Astrocyte (in vitro differentiated cells and primary cell): ENCODE data around the gene ARL2BP. TPM values are rescaled to one million over a fixed set of nuclear protein-coding genes. Genes with fewer than 3 reads are reported as not detected.
"Not testable (repeated sequence)": the region's sequence is repeated elsewhere in the genome, so short reads cannot be mapped to it uniquely, and the experiment has no call there.

Source experiments
- DNase-seq: peaks from one replicate; pipeline ENCODE4 v3.0.0-alpha.2; 2010; ENCODE audit warnings: low read depth
- FAIRE-seq: peaks from 2 replicates; lab custom pipeline; 2011; peaks lifted over from hg19 to GRCh38; lab: Jason Lieb, UNC
- H2AFZ ChIP-seq: 2 replicates; pipeline ENCODE4 v1.6.0; 2012; ENCODE audit warnings: low read depth, low read length, inconsistent platforms
- H3K27ac ChIP-seq: 2 replicates; pipeline ENCODE4 v1.5.1; 2011; ENCODE audit warnings: low read depth, low read length, inconsistent platforms
- H3K27me3 ChIP-seq: 2 replicates; pipeline ENCODE4 v1.6.0; 2011; ENCODE audit warnings: low read length, inconsistent platforms; ENCODE audit not compliant: insufficient read depth
- H3K36me3 ChIP-seq: 2 replicates; pipeline ENCODE4 v1.5.1; 2011; ENCODE audit warnings: low read length, inconsistent platforms; ENCODE audit not compliant: insufficient read depth
- H3K4me1 ChIP-seq: 2 replicates; pipeline ENCODE4 v1.5.1; 2011; ENCODE audit warnings: low read length, inconsistent platforms; ENCODE audit not compliant: insufficient read depth
- H3K4me2 ChIP-seq: 2 replicates; pipeline ENCODE4 v1.6.0; 2012; ENCODE audit warnings: low read length, inconsistent platforms
- H3K4me3 ChIP-seq: 2 replicates; pipeline ENCODE4 v1.5.1; 2011; ENCODE audit warnings: low read depth, mild to moderate bottlenecking, low read length, inconsistent platforms; ENCODE audit not compliant: insufficient read depth
- H3K79me2 ChIP-seq: 2 replicates; pipeline ENCODE4 v1.6.0; 2012; ENCODE audit warnings: mild to moderate bottlenecking, low read length, inconsistent platforms; ENCODE audit not compliant: insufficient read depth
- H3K9ac ChIP-seq: 2 replicates; pipeline ENCODE4 v1.6.0; 2012; ENCODE audit warnings: mild to moderate bottlenecking, low read length, inconsistent platforms
- H3K9me3 ChIP-seq: 2 replicates; pipeline ENCODE4 v1.5.1; 2012; ENCODE audit warnings: low read depth, mild to moderate bottlenecking, low read length, inconsistent platforms; ENCODE audit not compliant: insufficient read depth
- H4K20me1 ChIP-seq: 2 replicates; pipeline ENCODE4 v1.6.0; 2012; ENCODE audit warnings: low read length, inconsistent platforms; ENCODE audit not compliant: insufficient read depth
- H3K27ac Mint-ChIP-seq: one replicate; pipeline ENCODE4 v1.8.0; 2021; ENCODE audit warnings: mild to moderate bottlenecking, mixed read lengths; ENCODE audit not compliant: unreplicated experiment
- H3K27me3 Mint-ChIP-seq: one replicate; pipeline ENCODE4 v1.8.0; 2021; ENCODE audit warnings: low read depth, mixed read lengths; ENCODE audit not compliant: unreplicated experiment
- H3K36me3 Mint-ChIP-seq: one replicate; pipeline ENCODE4 v1.8.0; 2021; ENCODE audit warnings: low read depth, mixed read lengths; ENCODE audit not compliant: unreplicated experiment
- H3K4me1 Mint-ChIP-seq: one replicate; pipeline ENCODE4 v1.8.0; 2021; ENCODE audit warnings: low read depth, mixed read lengths; ENCODE audit not compliant: unreplicated experiment
- H3K4me3 Mint-ChIP-seq: one replicate; pipeline ENCODE4 v1.8.0; 2021; ENCODE audit warnings: mild to moderate bottlenecking, moderate library complexity, mixed read lengths; ENCODE audit not compliant: unreplicated experiment
- H3K9me3 Mint-ChIP-seq: one replicate; pipeline ENCODE4 v1.8.0; 2021; ENCODE audit warnings: mild to moderate bottlenecking, mixed read lengths; ENCODE audit not compliant: unreplicated experiment
- CTCF ChIP-seq: IDR thresholded peaks from 2 replicates; pipeline ENCODE4 v1.5.1; 2011; ENCODE audit warnings: low read depth, mild to moderate bottlenecking, inconsistent platforms, low read length, moderate library complexity; ENCODE audit not compliant: insufficient read depth
- EZH2 ChIP-seq: IDR thresholded peaks from 2 replicates; pipeline ENCODE4 v1.6.1; 2012; ENCODE audit warnings: mild to moderate bottlenecking, low read length, inconsistent platforms; ENCODE audit not compliant: insufficient read depth
- total RNA-seq: library from RNA; stranded (reverse); gene quantifications from 2 replicates; pipeline ENCODE4 v1.2.1, GENCODE V29; 2021

ARL2BP gene
- total RNA-seq, 1 donor from 2014 or later, result 71.1 TPM

GRCh38 chr16:57271867-57272495, 26.9 kb downstream of the ARL2BP start:
- no peak for FAIRE-seq
- no peaks in the 10 kb centered on the region for H3K4me1 ChIP-seq
- Mint-ChIP-seq H3K9me3 (no peaks in the 10 kb centered on the region), H3K27ac (no peak overlapping the region), H3K4me1 (peaks cover 10% of the 10 kb centered on the region), H3K27me3 (peaks cover 3% of the 10 kb centered on the region), H3K36me3 (no peaks in the 10 kb centered on the region), H3K4me3 (no peak overlapping the region)
- DNase-seq, result no peak
- H4K20me1 ChIP-seq, result no peaks in the 10 kb centered on the region
- no peak overlapping the region for H3K27ac ChIP-seq
- H3K36me3 ChIP-seq, result no peaks in the 10 kb centered on the region
- no peaks in the 10 kb centered on the region for H3K27me3 ChIP-seq
- no peak overlapping the region for H3K4me2 ChIP-seq
- no peaks in the 10 kb centered on the region for H3K79me2 ChIP-seq
- no peak overlapping the region for H3K4me3 ChIP-seq
- H3K9ac ChIP-seq, result no peak overlapping the region
- no peak overlapping the region for H2AFZ ChIP-seq
- no peaks in the 10 kb centered on the region for H3K9me3 ChIP-seq
- TF ChIP-seq CTCF (no peak), EZH2 (no peak)

GRCh38 chr16:57273359-57273758, 28.3 kb downstream of the ARL2BP start:
- H3K9me3 ChIP-seq, result no peaks in the 10 kb centered on the region
- peaks cover 3% of the 10 kb centered on the region for H3K27me3 Mint-ChIP-seq
- H3K4me3 Mint-ChIP-seq, result no peak overlapping the region
- no peaks in the 10 kb centered on the region for H3K27me3 ChIP-seq
- no peak overlapping the region for H3K9ac ChIP-seq
- no peaks in the 10 kb centered on the region for H4K20me1 ChIP-seq
- H3K4me2 ChIP-seq, result no peak overlapping the region
- DNase-seq, result no peak
- H2AFZ ChIP-seq, result no peak overlapping the region
- peaks cover 6% of the 10 kb centered on the region for H3K4me1 ChIP-seq
- FAIRE-seq, result no peak
- no peaks in the 10 kb centered on the region for H3K36me3 ChIP-seq
- H3K27ac ChIP-seq, result no peak overlapping the region
- H3K4me3 ChIP-seq, result no peak overlapping the region
- TF ChIP-seq CTCF (no peak), EZH2 (no peak)
- no peaks in the 10 kb centered on the region for H3K9me3 Mint-ChIP-seq
- peaks cover 21% of the 10 kb centered on the region for H3K4me1 Mint-ChIP-seq
- H3K27ac Mint-ChIP-seq, result no peak overlapping the region
- H3K36me3 Mint-ChIP-seq, result no peaks in the 10 kb centered on the region
- H3K79me2 ChIP-seq, result no peaks in the 10 kb centered on the region

- no peak overlapping the region for H2AFZ ChIP-seq
- Mint-ChIP-seq H3K4me1 (peaks cover 25% of the 10 kb centered on the region), H3K4me3 (no peak overlapping the region), H3K36me3 (no peaks in the 10 kb centered on the region), H3K9me3 (no peaks in the 10 kb centered on the region), H3K27me3 (peaks cover 3% of the 10 kb centered on the region), H3K27ac (no peak overlapping the region)
- peaks cover 6% of the 10 kb centered on the region for H3K4me1 ChIP-seq
- no peaks in the 10 kb centered on the region for H4K20me1 ChIP-seq
- TF ChIP-seq EZH2 (no peak), CTCF (no peak)
- no peaks in the 10 kb centered on the region for H3K27me3 ChIP-seq
- FAIRE-seq, result no peak
- H3K27ac ChIP-seq, result no peak overlapping the region
- H3K4me3 ChIP-seq, result no peak overlapping the region
- H3K9me3 ChIP-seq, result no peaks in the 10 kb centered on the region
- no peak overlapping the region for H3K4me2 ChIP-seq
- H3K9ac ChIP-seq, result no peak overlapping the region
- no peaks in the 10 kb centered on the region for H3K36me3 ChIP-seq
- DNase-seq, result no peak
- H3K79me2 ChIP-seq, result no peaks in the 10 kb centered on the region
Measured at GRCh38 chr16:57273826-57274225, 28.8 kb downstream of the ARL2BP start.

- H3K27me3 Mint-ChIP-seq, result peaks cover 15% of the 10 kb centered on the region
- not testable (repeated sequence) for H3K36me3 Mint-ChIP-seq, H3K4me3 Mint-ChIP-seq, H3K79me2 ChIP-seq, H3K4me2 ChIP-seq, FAIRE-seq, H3K27ac Mint-ChIP-seq, H3K27ac ChIP-seq, H2AFZ ChIP-seq, H3K4me3 ChIP-seq, H3K4me1 ChIP-seq, H3K9me3 Mint-ChIP-seq, H4K20me1 ChIP-seq, H3K9me3 ChIP-seq, H3K9ac ChIP-seq, H3K36me3 ChIP-seq, DNase-seq
- peaks cover 12% of the 10 kb centered on the region for H3K27me3 ChIP-seq
- H3K4me1 Mint-ChIP-seq, result peaks cover 22% of the 10 kb centered on the region
Measured at GRCh38 chr16:57275946-57276345, 30.9 kb downstream of the ARL2BP start.
